Lower lobe of right lung (tissue), 2 donors: Measurements from ENCODE around the gene NCKAP5. TPM values are rescaled to one million over a fixed set of nuclear protein-coding genes. Genes with fewer than 3 reads are reported as not detected.
"Not testable (repeated sequence)": the region's sequence is repeated elsewhere in the genome, so short reads cannot be mapped to it uniquely, and the experiment has no call there.

ENCODE experiments used
- ATAC-seq, 2 donors: fragments of 200-7000 bp; cut with Tn5 transposase; one replicate each; pipeline ENCODE4 v1.9.1; 2020 to 2022; ENCODE audit warnings: mild to moderate bottlenecking in 2 of 2, moderate library complexity in 2 of 2
- DNase-seq: peaks from one replicate; pipeline ENCODE4 v3.0.0-alpha.2; 2020
- H3K27ac ChIP-seq: fragments of 200-600 bp; one replicate; pipeline ENCODE4 v1.8.0; 2022
- H3K27me3 ChIP-seq: fragments of 200-600 bp; one replicate; pipeline ENCODE4 v1.8.0; 2022; ENCODE audit warnings: low read depth
- H3K36me3 ChIP-seq: fragments of 200-600 bp; one replicate; pipeline ENCODE4 v1.8.0; 2022; ENCODE audit warnings: mild to moderate bottlenecking
- H3K4me1 ChIP-seq: fragments of 200-600 bp; one replicate; pipeline ENCODE4 v1.8.0; 2022
- H3K4me3 ChIP-seq: fragments of 200-600 bp; one replicate; pipeline ENCODE4 v1.8.0; 2022; ENCODE audit warnings: mild to moderate bottlenecking
- H3K9me3 ChIP-seq: fragments of 200-600 bp; one replicate; pipeline ENCODE4 v1.8.0; 2022
- CTCF ChIP-seq: fragments of 200-600 bp; IDR thresholded peaks from one replicate; pipeline ENCODE4 v1.8.0; 2022; ENCODE audit warnings: antibody characterized with exemption, mild to moderate bottlenecking
- intact Hi-C: fragments of 100-400 bp; cut with DNase I; formaldehyde crosslinking; loops from one replicate; pipeline ENCODE4 v1.11.0; 2022
- total RNA-seq: library from RNA; stranded (reverse); fragmentation: NEBNext Ultra II Directional; extraction: Animal tissue kit (Norgen Biotek cat#: 25700); gene quantifications from one replicate; pipeline ENCODE4 v1.2.1, GENCODE V29; 2021
- donor health status: DM: no; HTN: yes; CAD: no; lungs with severe emphysema.

The NCKAP5 gene
- total RNA-seq, 1 donor from 2014 or later = 34.6 TPM

- TF ChIP-seq CTCF = no peak
- Histone ChIP-seq H3K4me1 (no peaks in the 10 kb centered on the region), H3K27me3 (no peaks in the 10 kb centered on the region), H3K9me3 (no peaks in the 10 kb centered on the region), H3K27ac (no peak overlapping the region), H3K4me3 (no peak overlapping the region), H3K36me3 (no peaks in the 10 kb centered on the region)
- intact Hi-C loops = no loop called here
- DNase-seq (no peak), ATAC-seq (no peak)
These were observed 852.6 kb downstream of the NCKAP5 start for GRCh38 chr2:132715386-132716351.

- Histone ChIP-seq H3K9me3 (no peaks in the 10 kb centered on the region), H3K4me1 (no peaks in the 10 kb centered on the region), H3K36me3 (no peaks in the 10 kb centered on the region), H3K27ac (no peak overlapping the region), H3K27me3 (no peaks in the 10 kb centered on the region), H3K4me3 (no peak overlapping the region)
- intact Hi-C loops = no loop called here
- DNase-seq (no peak), ATAC-seq (no peak)
- TF ChIP-seq CTCF = no peak
These were observed 864.9 kb downstream of the NCKAP5 start for GRCh38 chr2:132703396-132703795.

GRCh38 chr2:132701810-132702209 lies 866.5 kb downstream of the NCKAP5 start:
- intact Hi-C loops = no loop called here
- DNase-seq (no peak), ATAC-seq (no peak)
- Histone ChIP-seq H3K27me3 (no peaks in the 10 kb centered on the region), H3K27ac (no peak overlapping the region), H3K4me3 (no peak overlapping the region), H3K4me1 (no peaks in the 10 kb centered on the region), H3K36me3 (no peaks in the 10 kb centered on the region), H3K9me3 (no peaks in the 10 kb centered on the region)
- no peak for TF ChIP-seq CTCF

GRCh38 chr2:132699802-132700201 lies 868.5 kb downstream of the NCKAP5 start:
- H3K27ac ChIP-seq, H3K4me3 ChIP-seq, H3K4me1 ChIP-seq, ATAC-seq, DNase-seq, intact Hi-C loops, H3K9me3 ChIP-seq, H3K36me3 ChIP-seq, H3K27me3 ChIP-seq: not testable (repeated sequence)

- H3K4me3 ChIP-seq, ATAC-seq, H3K9me3 ChIP-seq, DNase-seq, intact Hi-C loops, H3K27ac ChIP-seq, H3K4me1 ChIP-seq, H3K27me3 ChIP-seq, H3K36me3 ChIP-seq: not testable (repeated sequence)
These were observed 869.9 kb downstream of the NCKAP5 start for GRCh38 chr2:132698347-132698746.

- ATAC-seq = no peak
- H3K27ac ChIP-seq = no peak overlapping the region
- H3K36me3 ChIP-seq = no peaks in the 10 kb centered on the region
- DNase-seq = no peak
- TF ChIP-seq CTCF = no peak
- H3K9me3 ChIP-seq = no peaks in the 10 kb centered on the region
- no peaks in the 10 kb centered on the region for H3K27me3 ChIP-seq
- no peak overlapping the region for H3K4me3 ChIP-seq
- H3K4me1 ChIP-seq = no peaks in the 10 kb centered on the region
- intact Hi-C loops = no loop called here
These were observed 870.6 kb downstream of the NCKAP5 start for GRCh38 chr2:132697556-132698205.
